NT2/D1 (cell line): ENCODE measurements around the gene CYBA.

Experiments
- YY1 ChIP-seq: IDR thresholded peaks from 2 replicates; pipeline ENCODE4 v1.6.1; 2011; ENCODE audit not compliant: insufficient read length, insufficient read depth
- ZNF274 ChIP-seq: IDR thresholded peaks from 2 replicates; pipeline ENCODE4 v1.6.1; 2011; ENCODE audit warnings: mild to moderate bottlenecking, low read depth, low read length

GRCh38 chr16:88599825-88600538 lies 50.9 kb downstream of the CYBA start:
- no peak for TF ChIP-seq ZNF274
- TF ChIP-seq YY1: no peak
